GM12801 (cell line): ENCODE results near the gene RAPSN.

Experiments
- TF ChIP-seq, protein P1 (sequence below): IDR thresholded peaks from one replicate; pipeline ENCODE4 v1.5.1; 2011; ENCODE audit warnings: control low read depth; ENCODE audit not compliant: insufficient read length; ENCODE audit errors: extremely low read depth

RAPSN gene

DNA sequence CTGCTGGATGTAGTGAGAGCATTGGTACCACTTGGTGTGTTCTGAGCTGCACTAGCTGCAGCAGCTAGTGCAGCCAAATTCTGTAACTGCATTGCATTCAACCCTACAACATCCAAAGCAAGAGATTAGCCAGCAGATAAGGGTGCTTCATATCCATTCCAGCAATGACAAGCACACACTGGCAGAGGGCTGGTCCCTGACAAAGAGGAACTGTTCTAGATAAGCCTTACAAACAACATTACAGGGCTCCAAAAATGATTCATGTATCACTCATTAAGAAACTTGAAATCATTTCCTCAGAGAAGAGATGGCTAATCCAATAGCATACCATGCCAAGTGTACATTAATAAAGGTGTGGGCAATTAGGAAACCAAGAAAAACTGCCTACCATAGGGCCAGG lies 28.4 kb upstream of the RAPSN start:
- TF ChIP-seq, protein P1, sequence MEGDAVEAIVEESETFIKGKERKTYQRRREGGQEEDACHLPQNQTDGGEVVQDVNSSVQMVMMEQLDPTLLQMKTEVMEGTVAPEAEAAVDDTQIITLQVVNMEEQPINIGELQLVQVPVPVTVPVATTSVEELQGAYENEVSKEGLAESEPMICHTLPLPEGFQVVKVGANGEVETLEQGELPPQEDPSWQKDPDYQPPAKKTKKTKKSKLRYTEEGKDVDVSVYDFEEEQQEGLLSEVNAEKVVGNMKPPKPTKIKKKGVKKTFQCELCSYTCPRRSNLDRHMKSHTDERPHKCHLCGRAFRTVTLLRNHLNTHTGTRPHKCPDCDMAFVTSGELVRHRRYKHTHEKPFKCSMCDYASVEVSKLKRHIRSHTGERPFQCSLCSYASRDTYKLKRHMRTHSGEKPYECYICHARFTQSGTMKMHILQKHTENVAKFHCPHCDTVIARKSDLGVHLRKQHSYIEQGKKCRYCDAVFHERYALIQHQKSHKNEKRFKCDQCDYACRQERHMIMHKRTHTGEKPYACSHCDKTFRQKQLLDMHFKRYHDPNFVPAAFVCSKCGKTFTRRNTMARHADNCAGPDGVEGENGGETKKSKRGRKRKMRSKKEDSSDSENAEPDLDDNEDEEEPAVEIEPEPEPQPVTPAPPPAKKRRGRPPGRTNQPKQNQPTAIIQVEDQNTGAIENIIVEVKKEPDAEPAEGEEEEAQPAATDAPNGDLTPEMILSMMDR, result no peak

DNA sequence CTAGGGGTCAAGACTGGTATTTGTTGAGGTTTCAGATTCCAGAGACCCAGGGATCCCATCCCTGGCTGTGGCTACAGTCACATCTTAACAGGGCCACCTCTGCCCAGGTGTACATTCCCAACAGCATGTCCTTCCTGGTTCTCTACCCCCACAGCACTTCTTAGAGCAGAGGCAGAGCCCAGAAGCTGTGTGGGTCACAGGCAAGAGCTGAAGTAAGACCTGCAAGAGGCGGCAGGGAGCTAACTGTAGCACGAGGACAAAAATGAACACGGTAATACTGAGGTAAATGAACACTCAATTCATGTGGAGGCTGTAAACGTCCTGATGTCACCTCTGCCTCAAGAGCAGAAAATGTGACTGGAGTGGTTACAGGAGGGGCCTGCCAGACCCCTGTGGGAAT lies 21.7 kb upstream of the RAPSN start:
- TF ChIP-seq, protein P1, result no peak

GRCh38 chr11:47469361-47470179 lies 20.6 kb upstream of the RAPSN start:
- TF ChIP-seq, protein P1, result no peak

DNA sequence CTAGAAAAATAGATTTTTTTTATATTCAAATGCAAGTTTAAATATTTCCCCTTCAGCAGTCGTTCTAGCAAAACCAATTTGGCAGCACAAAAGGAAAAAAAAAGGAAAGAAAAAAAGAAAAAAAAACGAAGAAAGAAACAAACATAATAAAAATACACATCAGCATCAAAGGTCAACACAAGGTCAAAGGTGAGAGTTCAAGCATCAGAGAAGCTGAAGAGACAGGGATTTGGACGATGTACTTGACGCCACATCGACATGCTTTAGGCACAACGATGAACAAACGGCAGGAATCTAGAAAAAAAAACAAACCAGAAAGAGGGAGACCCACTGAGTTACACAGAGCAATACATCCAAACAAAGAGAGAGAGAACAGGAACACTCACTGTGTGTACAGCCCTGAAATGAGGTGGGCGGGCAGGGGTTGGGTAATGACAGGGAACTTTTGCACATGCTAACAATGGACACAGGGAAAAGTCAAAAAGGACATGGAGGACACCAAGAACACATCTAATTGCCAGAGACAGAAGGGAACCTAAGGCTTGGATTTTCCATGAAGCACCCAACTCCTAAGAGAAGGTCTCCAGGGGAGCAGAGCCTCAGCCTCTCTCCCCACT lies 19.8 kb upstream of the RAPSN start:
- TF ChIP-seq, protein P1, result no peak

DNA sequence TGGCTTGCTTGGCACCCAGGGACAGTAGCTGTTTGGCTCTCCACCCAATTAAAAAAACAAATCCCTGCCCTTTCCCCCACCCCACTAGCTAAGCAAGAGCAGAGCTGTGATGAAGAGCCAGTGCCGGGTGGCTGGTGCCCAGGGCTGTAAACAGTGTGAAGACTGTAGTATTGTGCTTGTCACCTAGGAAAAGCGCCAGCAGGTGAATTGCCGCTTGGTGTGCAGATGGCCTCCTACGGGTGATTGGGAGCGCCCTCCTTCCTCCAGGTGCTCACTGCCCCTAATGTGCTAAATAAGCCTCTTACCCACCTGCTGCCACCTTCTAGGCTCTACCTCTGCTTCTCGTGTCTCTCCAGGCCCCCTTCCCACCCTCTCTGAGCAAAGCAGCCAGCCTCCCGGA lies 18.4 kb upstream of the RAPSN start:
- TF ChIP-seq, protein P1, result no peak

DNA sequence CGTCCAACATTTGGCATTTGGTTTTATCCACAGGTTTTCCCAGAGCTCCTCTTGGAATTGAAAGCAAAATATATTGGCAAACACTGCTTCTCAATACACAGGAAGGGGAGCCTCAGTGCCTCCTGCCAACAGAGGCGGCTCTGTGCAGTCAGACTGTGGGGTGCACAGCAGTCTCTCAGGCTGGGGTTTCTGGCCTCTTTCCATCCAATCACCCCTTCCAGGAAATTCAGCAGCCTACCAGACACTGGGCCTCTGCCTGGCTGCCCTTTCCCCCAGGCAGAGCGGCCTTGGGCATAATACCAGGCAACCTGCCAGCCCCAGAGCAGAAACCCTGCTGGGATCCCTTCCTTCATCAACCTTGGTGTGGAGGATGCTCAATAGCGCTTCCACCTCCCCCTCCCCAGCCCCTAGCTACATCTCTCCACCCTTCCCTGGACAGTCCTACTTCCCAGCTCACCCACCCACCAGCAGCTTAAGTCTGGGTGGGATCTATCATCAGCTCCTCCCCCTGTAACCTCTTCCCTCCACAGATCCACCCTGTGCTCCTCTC lies 17.8 kb upstream of the RAPSN start:
- TF ChIP-seq, protein P1, result no peak

GRCh38 chr11:47466201-47466600 lies 17.3 kb upstream of the RAPSN start:
- TF ChIP-seq, protein P1, result no peak
